ENCODE data around the gene MMP1. TPM values are rescaled to one million over a fixed set of nuclear protein-coding genes. Genes with fewer than 3 reads are reported as not detected.

MMP1 gene
- total and polyA plus RNA-seq, 2 experiments from 2014 or later, result 0.94 TPM; not detected in 1

GRCh38 chr11:102819491-102819890, 21.5 kb upstream of the MMP1 start:
- H3K4me1 ChIP-seq (ENCODE audit: low read depth), result no peaks in the 10 kb centered on the region
- no peak overlapping the region for H3K27ac ChIP-seq
- H3K4me3 ChIP-seq, result no peak overlapping the region
- H3K27me3 ChIP-seq, result no peaks in the 10 kb centered on the region
- H3K36me3 ChIP-seq, result no peaks in the 10 kb centered on the region
- no peak for DNase-seq (ENCODE audit: low read depth in 1 of 2, low spot score in 1 of 2)
- no peaks in the 10 kb centered on the region for H3K9me3 ChIP-seq (ENCODE audit: low read depth)
- no peak for TF ChIP-seq CTCF (IDR thresholded peaks at IDR 0.05; ENCODE audit: low read depth, low read length)

- no peaks in the 10 kb centered on the region for H3K36me3 ChIP-seq
- H3K27me3 ChIP-seq, result no peaks in the 10 kb centered on the region
- TF ChIP-seq CTCF (IDR thresholded peaks at IDR 0.05; ENCODE audit: low read depth, low read length), result no peak
- no peak for DNase-seq (ENCODE audit: low read depth in 1 of 2, low spot score in 1 of 2)
- H3K27ac ChIP-seq, result no peak overlapping the region
- no peak overlapping the region for H3K4me3 ChIP-seq
- no peaks in the 10 kb centered on the region for H3K4me1 ChIP-seq (ENCODE audit: low read depth)
- no peaks in the 10 kb centered on the region for H3K9me3 ChIP-seq (ENCODE audit: low read depth)
Measured at GRCh38 chr11:102813484-102813883, 15.5 kb upstream of the MMP1 start.

GRCh38 chr11:102812188-102812587, 14.2 kb upstream of the MMP1 start:
- H3K27ac ChIP-seq, result no peak overlapping the region
- no peaks in the 10 kb centered on the region for H3K27me3 ChIP-seq
- DNase-seq (ENCODE audit: low read depth in 1 of 2, low spot score in 1 of 2), result no peak
- H3K36me3 ChIP-seq, result no peaks in the 10 kb centered on the region
- H3K4me1 ChIP-seq (ENCODE audit: low read depth), result no peaks in the 10 kb centered on the region
- H3K9me3 ChIP-seq (ENCODE audit: low read depth), result no peaks in the 10 kb centered on the region
- no peak overlapping the region for H3K4me3 ChIP-seq
- TF ChIP-seq CTCF (IDR thresholded peaks at IDR 0.05; ENCODE audit: low read depth, low read length), result no peak

GRCh38 chr11:102810950-102811660, 13.1 kb upstream of the MMP1 start:
- DNase-seq (ENCODE audit: low read depth in 1 of 2, low spot score in 1 of 2), result peak; percentile 21 to 24

GRCh38 chr11:102809971-102810370, 12.0 kb upstream of the MMP1 start:
- Histone ChIP-seq H3K9me3 (ENCODE audit: low read depth) (no peaks in the 10 kb centered on the region), H3K4me3 (no peak overlapping the region), H3K27ac (no peak overlapping the region), H3K36me3 (no peaks in the 10 kb centered on the region), H3K27me3 (no peaks in the 10 kb centered on the region), H3K4me1 (ENCODE audit: low read depth) (no peaks in the 10 kb centered on the region)
- DNase-seq (ENCODE audit: low read depth in 1 of 2, low spot score in 1 of 2), result no peak
- no peak for TF ChIP-seq CTCF (IDR thresholded peaks at IDR 0.05; ENCODE audit: low read depth, low read length)

More at GRCh38 chr11:102810950-102811660, 13.1 kb upstream of the MMP1 start:
- Histone ChIP-seq H3K9me3 (ENCODE audit: low read depth) (no peaks in the 10 kb centered on the region), H3K4me1 (ENCODE audit: low read depth) (no peaks in the 10 kb centered on the region), H3K36me3 (no peaks in the 10 kb centered on the region), H3K4me3 (no peak overlapping the region), H3K27me3 (no peaks in the 10 kb centered on the region), H3K27ac (no peak overlapping the region)
- peak; percentile 52 for TF ChIP-seq CTCF (IDR thresholded peaks at IDR 0.05; ENCODE audit: low read depth, low read length)
